ENCODE measurements around the gene B9D1.

B9D1 gene

DNA sequence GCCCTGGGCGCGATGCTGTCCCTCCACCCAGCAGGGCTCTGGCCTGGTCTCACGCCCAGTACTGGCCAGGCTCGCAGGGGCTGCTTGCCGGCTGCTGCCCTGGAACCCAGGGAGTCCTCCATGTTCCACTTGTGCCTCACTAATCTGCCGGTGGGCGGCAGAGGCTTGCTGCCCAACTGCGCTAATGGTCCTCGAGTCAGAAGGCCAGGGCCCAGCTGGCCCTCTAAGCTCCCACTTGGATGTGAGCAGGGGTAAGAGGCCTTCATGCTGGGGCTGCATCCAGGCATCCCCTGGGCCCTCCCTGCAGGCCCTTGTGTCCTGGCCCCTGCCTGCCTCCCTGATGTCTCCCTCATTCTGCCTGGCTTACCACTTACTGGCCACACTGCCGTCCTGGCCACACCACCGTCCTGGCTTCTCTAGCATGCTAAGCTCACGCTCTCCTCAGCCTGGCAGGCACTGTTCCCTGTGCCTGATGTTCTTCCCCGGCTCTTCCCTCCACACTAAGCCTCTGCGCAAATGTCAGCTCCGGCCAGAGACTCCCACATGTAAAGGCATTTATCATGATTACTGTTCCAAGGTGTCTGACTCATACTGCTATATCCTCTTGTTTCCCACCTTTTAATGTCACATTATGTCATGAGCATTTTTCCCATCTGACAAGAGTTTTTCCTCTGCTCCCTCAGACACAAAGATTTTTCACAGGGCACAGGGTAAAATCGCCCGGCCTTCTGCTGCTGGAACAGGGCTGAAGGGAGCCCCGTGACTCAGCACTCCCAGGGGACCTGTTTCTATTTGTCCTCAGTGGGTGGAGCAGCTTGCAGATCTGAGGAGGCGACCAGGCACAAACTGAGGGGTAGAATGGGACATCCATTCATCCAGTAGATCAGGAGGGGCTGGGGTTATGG is 15.9 kb downstream of the B9D1 start:
- DNase-seq (ENCODE audit: low spot score), result peak; percentile 91
- Histone ChIP-seq H3K4me3 (no peak overlapping the region), H3K27ac (peak overlapping the region; percentile 69 to 94)
- no peak for TF ChIP-seq CTCF (IDR thresholded peaks at IDR 0.05)

DNA sequence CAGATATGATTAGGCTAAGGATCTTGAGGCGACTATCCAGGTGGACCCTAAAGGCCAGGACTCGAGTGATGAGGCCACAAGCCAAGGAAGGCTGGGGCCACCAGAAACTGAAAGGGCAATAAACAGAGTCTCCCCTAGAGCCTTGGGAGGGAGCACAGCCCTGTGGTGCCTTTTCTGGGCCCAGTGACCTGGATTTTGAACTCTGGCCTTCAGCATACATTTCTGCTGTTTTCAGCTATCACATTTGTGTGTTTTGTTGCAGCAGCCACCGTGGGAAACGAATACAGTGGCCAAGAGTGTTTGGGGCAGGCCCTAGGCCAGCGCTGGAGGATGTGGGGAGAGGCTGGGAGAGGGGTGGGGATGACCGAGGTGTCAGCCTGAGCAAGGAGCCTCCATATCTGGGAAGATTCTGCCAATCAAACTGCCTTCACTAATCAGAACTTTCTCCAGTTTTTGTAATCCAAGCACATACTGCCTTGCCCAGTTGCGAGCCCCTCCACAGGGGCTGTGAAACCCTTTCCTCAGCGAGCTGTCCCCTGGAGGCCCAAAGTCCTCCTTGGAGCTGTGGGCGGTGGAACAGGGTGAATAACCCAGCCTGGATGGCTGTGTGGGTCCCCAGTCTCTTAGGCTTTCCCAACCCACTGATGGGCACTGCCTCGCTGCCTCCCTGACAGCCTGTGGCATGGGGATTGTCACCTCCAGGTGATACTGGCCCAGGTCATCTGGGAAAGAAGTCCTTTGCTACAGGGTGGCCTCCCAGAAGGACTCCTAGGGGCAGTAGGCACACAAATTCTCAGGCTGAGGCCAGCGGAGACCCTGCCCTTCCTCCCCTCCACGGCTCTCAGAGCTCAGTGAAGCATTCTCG is 16.8 kb downstream of the B9D1 start:
- Histone ChIP-seq H3K4me3 (no peak overlapping the region), H3K27ac (peak overlapping the region; percentile 69 to 94)
- TF ChIP-seq CTCF (IDR thresholded peaks at IDR 0.05), result no peak
- no peak for DNase-seq (ENCODE audit: low spot score)

GRCh38 chr17:19345067-19345460 is 17.5 kb downstream of the B9D1 start:
- peak; percentile 66 for DNase-seq (ENCODE audit: low spot score)
- no peak for TF ChIP-seq CTCF (IDR thresholded peaks at IDR 0.05)
- H3K4me3 ChIP-seq, result no peak overlapping the region
- peak overlapping the region; percentile 69 to 94 for H3K27ac ChIP-seq

- Histone ChIP-seq H3K27ac (peak overlapping the region in 1 of 2 donors; percentile 94), H3K4me3 (no peak overlapping the region)
- TF ChIP-seq CTCF (IDR thresholded peaks at IDR 0.05), result no peak
- peak; percentile 49 for DNase-seq (ENCODE audit: low spot score)
Measured at GRCh38 chr17:19344311-19345066, 18.0 kb downstream of the B9D1 start.

- no peak for TF ChIP-seq CTCF (IDR thresholded peaks at IDR 0.05)
- peak; percentile 68 for DNase-seq (ENCODE audit: low spot score)
- Histone ChIP-seq H3K27ac (no peak overlapping the region), H3K4me3 (no peak overlapping the region)
Measured at GRCh38 chr17:19343671-19344151, 18.8 kb downstream of the B9D1 start.

DNA sequence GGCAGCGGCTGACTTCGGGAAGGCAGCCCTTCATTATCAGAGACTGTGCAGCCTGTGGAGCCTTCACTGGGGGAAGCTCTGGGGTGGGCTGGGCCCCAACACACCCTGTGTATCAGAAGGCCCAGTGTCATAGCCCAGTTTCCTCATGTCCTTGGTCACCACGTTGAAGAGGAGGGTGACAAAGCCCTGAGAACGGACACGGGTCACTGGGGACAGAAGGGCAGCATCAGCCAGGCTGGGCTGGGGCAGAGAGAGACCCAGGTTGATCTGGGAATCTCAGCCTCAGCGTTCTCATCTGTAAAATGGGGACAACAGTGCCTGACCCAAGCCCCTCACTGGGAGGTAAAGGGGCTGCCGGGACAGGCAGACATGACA is 19.3 kb downstream of the B9D1 start:
- TF ChIP-seq CTCF (IDR thresholded peaks at IDR 0.05), result no peak
- Histone ChIP-seq H3K4me3 (no peak overlapping the region), H3K27ac (no peak overlapping the region)
- no peak for DNase-seq (ENCODE audit: low spot score)

Data from coronary artery (tissue), 2 donors.